ENCODE data around the gene TIMM10.

TIMM10 gene

GRCh38 chr11:57493507-57494503 lies 36.7 kb downstream of the TIMM10 start:
- no peak for DNase-seq (ENCODE audit: low spot score)

DNA sequence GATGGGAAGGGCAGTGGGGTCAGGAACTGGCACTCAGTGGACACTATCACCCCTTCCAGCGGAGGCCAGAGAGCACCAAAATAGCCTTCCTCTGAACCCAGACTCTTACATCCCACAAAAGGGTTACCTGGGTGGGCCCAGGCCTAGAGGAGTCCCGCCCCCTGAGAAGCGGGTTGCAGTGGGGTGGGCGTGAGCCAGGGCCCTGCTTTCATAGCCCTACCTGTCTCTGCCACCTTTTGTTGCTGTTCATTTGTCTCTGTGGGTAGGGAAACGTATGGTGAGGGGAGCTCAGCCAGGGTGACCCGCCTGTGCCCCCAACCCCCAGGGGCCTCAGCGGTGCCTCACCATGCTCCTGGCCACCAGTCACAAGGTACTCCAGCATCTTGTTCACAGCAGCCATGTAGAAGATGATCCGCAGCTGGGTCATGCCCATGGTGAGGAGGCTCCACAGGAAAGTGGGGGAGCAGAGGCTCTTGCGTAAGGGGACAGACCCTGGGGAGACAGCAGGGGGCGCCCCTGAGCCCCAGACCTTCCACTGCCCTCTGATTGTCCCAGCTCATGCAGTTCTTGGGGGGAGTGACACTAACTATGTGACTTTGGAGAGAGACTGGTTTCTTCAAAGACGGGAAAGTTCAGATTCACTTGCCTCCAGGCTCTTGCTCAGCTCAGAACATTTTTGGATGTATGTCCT lies 39.0 kb downstream of the TIMM10 start:
- H3K27ac ChIP-seq (ENCODE audit: poor library complexity, severe bottlenecking) = no peak overlapping the region
- H3K9me3 ChIP-seq (ENCODE audit: severe bottlenecking) = no peaks in the 10 kb centered on the region
- H3K4me3 ChIP-seq (ENCODE audit: severe bottlenecking) = no peak overlapping the region
- no peaks in the 10 kb centered on the region for H3K36me3 ChIP-seq (ENCODE audit: low read depth)
- no peaks in the 10 kb centered on the region for H3K27me3 ChIP-seq (ENCODE audit: insufficient read depth, poor library complexity, severe bottlenecking)
- DNase-seq (ENCODE audit: low spot score) (no peak), ATAC-seq (ENCODE audit: low read depth) (no peak)
- no peaks in the 10 kb centered on the region for H3K4me1 ChIP-seq (ENCODE audit: insufficient read depth, poor library complexity, severe bottlenecking)
- TF ChIP-seq, protein P1, sequence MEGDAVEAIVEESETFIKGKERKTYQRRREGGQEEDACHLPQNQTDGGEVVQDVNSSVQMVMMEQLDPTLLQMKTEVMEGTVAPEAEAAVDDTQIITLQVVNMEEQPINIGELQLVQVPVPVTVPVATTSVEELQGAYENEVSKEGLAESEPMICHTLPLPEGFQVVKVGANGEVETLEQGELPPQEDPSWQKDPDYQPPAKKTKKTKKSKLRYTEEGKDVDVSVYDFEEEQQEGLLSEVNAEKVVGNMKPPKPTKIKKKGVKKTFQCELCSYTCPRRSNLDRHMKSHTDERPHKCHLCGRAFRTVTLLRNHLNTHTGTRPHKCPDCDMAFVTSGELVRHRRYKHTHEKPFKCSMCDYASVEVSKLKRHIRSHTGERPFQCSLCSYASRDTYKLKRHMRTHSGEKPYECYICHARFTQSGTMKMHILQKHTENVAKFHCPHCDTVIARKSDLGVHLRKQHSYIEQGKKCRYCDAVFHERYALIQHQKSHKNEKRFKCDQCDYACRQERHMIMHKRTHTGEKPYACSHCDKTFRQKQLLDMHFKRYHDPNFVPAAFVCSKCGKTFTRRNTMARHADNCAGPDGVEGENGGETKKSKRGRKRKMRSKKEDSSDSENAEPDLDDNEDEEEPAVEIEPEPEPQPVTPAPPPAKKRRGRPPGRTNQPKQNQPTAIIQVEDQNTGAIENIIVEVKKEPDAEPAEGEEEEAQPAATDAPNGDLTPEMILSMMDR (IDR thresholded peaks at IDR 0.05; ENCODE audit: poor library complexity, severe bottlenecking) = peak; percentile 28

More at GRCh38 chr11:57493507-57494503, 36.7 kb downstream of the TIMM10 start:
- TF ChIP-seq, protein P1 (IDR thresholded peaks at IDR 0.05; ENCODE audit: poor library complexity, severe bottlenecking) = peak; percentile 84
- Histone ChIP-seq H3K27me3 (ENCODE audit: insufficient read depth, poor library complexity, severe bottlenecking) (no peaks in the 10 kb centered on the region), H3K4me1 (ENCODE audit: insufficient read depth, poor library complexity, severe bottlenecking) (no peaks in the 10 kb centered on the region), H3K27ac (ENCODE audit: poor library complexity, severe bottlenecking) (no peak overlapping the region), H3K36me3 (ENCODE audit: low read depth) (no peaks in the 10 kb centered on the region), H3K4me3 (ENCODE audit: severe bottlenecking) (no peak overlapping the region), H3K9me3 (ENCODE audit: severe bottlenecking) (no peaks in the 10 kb centered on the region)
- peak; percentile 80 for ATAC-seq (ENCODE audit: low read depth)

GRCh38 chr11:57490456-57491248 lies 39.9 kb downstream of the TIMM10 start:
- H3K4me1 ChIP-seq (ENCODE audit: insufficient read depth, poor library complexity, severe bottlenecking) = no peaks in the 10 kb centered on the region
- H3K27ac ChIP-seq (ENCODE audit: poor library complexity, severe bottlenecking) = no peak overlapping the region
- no peaks in the 10 kb centered on the region for H3K36me3 ChIP-seq (ENCODE audit: low read depth)
- H3K4me3 ChIP-seq (ENCODE audit: severe bottlenecking) = no peak overlapping the region
- H3K9me3 ChIP-seq (ENCODE audit: severe bottlenecking) = no peaks in the 10 kb centered on the region
- no peak for DNase-seq (ENCODE audit: low spot score)
- TF ChIP-seq, protein P1 (IDR thresholded peaks at IDR 0.05; ENCODE audit: poor library complexity, severe bottlenecking) = no peak
- peak; percentile 52; the same call in 1 of the 3 replicates for ATAC-seq (ENCODE audit: low read depth)
- H3K27me3 ChIP-seq (ENCODE audit: insufficient read depth, poor library complexity, severe bottlenecking) = no peaks in the 10 kb centered on the region

DNA sequence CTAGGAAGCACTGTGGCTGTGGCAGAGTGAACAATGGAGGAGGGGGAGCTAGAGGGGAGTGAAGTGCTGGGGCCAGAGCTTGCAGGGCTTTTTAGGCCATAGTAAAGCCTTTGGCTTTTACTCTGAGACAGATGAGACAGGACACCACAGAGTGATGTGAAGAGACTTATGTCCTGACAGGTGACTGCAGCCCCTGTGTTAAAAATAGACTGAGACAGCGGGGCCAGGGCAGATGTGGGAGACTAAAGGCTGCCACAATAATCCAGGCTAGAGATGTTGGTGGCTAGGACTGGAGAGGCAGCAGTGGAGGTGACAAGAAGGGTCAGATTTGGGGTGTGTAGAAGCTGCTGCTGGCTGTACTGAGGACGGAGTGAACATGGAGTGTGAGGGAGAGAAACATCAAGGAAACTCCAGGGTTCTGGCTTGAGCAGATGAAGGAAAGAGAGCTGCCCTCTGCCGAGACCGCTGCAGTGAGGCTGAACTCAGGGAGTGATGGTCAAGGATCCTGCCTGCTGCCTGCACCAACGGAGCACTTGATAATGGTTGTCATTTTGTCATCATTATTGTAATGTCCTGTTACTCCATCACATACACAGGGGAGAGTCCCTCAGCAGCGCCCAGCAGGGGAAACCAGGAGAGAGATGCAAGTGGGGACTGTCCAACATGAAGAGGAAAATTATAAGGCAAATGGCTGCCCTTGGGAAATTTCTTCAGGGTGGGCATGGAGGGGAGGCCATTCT lies 42.5 kb downstream of the TIMM10 start:
- Histone ChIP-seq H3K27me3 (ENCODE audit: insufficient read depth, poor library complexity, severe bottlenecking) (peaks cover 8% of the 10 kb centered on the region), H3K4me1 (ENCODE audit: insufficient read depth, poor library complexity, severe bottlenecking) (no peaks in the 10 kb centered on the region), H3K4me3 (ENCODE audit: severe bottlenecking) (no peak overlapping the region), H3K36me3 (ENCODE audit: low read depth) (no peaks in the 10 kb centered on the region), H3K9me3 (ENCODE audit: severe bottlenecking) (no peaks in the 10 kb centered on the region), H3K27ac (ENCODE audit: poor library complexity, severe bottlenecking) (no peak overlapping the region)
- TF ChIP-seq, protein P1 (IDR thresholded peaks at IDR 0.05; ENCODE audit: poor library complexity, severe bottlenecking) = no peak
- no peak for ATAC-seq (ENCODE audit: low read depth)
- DNase-seq (ENCODE audit: low spot score) = no peak

All from RWPE2 (cell line).